Fibroblast of lung (primary cell): ENCODE data around the gene JAM2.

ENCODE experiments used
- EZH2 ChIP-seq: IDR thresholded peaks from 2 replicates; pipeline ENCODE4 v1.5.1; 2012; ENCODE audit warnings: low read length, control low read depth, mild to moderate bottlenecking; ENCODE audit errors: missing control alignments
- TF ChIP-seq, protein P1 (sequence below), 2 donors: IDR thresholded peaks in 1 of 2; conservative IDR thresholded peaks in 1 of 2; 1 replicate in 1 of 2; 2 replicates in 1 of 2; pipeline ENCODE4 v1.5.1; 2011 to 2012; ENCODE audit warnings: low read length in 2 of 2, control low read depth in 1 of 2, inconsistent platforms in 1 of 2, low read depth in 1 of 2, mild to moderate bottlenecking in 1 of 2

DNA sequence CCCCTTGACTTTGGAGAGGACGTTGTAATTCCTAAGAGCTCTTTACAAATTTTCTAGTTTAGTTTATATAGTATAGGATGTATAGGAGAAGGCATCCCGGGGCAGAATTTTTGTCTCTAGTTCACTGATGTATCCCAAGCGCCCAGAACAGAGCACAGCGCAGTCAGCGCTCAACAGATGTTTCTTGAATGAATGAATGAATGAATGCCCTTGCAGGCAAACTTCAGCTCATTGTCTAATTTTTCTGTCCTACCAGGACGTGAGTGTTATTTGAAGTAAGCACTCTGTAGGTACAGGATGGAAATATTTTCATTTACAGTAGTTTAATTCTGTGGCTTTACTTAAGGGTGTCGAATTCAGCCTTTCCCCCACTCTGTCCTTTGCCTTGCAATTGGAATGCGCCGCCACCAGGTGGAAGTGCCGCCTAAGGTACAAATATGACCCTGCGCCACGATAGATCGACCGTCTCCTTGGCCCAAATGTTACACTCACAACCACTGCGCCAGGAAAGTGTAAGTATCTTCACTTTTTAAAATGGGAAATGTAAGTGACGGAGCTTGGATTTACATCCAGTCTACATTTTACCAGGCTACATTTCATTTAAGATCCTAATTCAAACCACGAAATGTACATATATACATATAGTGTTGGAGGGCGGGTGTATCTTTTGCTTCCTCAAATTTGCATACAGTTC lies 30.9 kb upstream of the JAM2 start:
- TF ChIP-seq, protein P1, sequence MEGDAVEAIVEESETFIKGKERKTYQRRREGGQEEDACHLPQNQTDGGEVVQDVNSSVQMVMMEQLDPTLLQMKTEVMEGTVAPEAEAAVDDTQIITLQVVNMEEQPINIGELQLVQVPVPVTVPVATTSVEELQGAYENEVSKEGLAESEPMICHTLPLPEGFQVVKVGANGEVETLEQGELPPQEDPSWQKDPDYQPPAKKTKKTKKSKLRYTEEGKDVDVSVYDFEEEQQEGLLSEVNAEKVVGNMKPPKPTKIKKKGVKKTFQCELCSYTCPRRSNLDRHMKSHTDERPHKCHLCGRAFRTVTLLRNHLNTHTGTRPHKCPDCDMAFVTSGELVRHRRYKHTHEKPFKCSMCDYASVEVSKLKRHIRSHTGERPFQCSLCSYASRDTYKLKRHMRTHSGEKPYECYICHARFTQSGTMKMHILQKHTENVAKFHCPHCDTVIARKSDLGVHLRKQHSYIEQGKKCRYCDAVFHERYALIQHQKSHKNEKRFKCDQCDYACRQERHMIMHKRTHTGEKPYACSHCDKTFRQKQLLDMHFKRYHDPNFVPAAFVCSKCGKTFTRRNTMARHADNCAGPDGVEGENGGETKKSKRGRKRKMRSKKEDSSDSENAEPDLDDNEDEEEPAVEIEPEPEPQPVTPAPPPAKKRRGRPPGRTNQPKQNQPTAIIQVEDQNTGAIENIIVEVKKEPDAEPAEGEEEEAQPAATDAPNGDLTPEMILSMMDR (conservative IDR thresholded peaks at IDR 0.05 in 1 of 2, IDR thresholded peaks at IDR 0.05 in 1 of 2; ENCODE audit: low read depth in 1 of 2, low read length in 2 of 2): peak; percentile 83 to 86
- TF ChIP-seq EZH2: no peak
